Rectal smooth muscle tissue (tissue), 1 donor: Measurements from ENCODE around the gene SF3B1.
"Not testable (repeated sequence)": the region's sequence is repeated elsewhere in the genome, so short reads cannot be mapped to it uniquely, and the experiment has no call there.

ENCODE experiments used
- H3K27ac ChIP-seq: one replicate; pipeline ENCODE4 v1.7.0; 2013; ENCODE audit warnings: low read depth, low read length, inconsistent platforms
- H3K27me3 ChIP-seq: one replicate; pipeline ENCODE4 v1.7.0; 2013; ENCODE audit warnings: low read length; ENCODE audit not compliant: control insufficient read depth, insufficient read depth
- H3K36me3 ChIP-seq: one replicate; pipeline ENCODE4 v1.7.0; 2013; ENCODE audit warnings: low read length; ENCODE audit not compliant: control insufficient read depth, insufficient read depth
- H3K4me1 ChIP-seq: one replicate; pipeline ENCODE4 v1.7.0; 2013; ENCODE audit warnings: low read length; ENCODE audit not compliant: control insufficient read depth, insufficient read depth
- H3K4me3 ChIP-seq: one replicate; pipeline ENCODE4 v1.7.0; 2013; ENCODE audit warnings: low read length
- H3K9ac ChIP-seq: one replicate; pipeline ENCODE4 v1.7.0; 2013; ENCODE audit warnings: low read length

Gene SF3B1

DNA sequence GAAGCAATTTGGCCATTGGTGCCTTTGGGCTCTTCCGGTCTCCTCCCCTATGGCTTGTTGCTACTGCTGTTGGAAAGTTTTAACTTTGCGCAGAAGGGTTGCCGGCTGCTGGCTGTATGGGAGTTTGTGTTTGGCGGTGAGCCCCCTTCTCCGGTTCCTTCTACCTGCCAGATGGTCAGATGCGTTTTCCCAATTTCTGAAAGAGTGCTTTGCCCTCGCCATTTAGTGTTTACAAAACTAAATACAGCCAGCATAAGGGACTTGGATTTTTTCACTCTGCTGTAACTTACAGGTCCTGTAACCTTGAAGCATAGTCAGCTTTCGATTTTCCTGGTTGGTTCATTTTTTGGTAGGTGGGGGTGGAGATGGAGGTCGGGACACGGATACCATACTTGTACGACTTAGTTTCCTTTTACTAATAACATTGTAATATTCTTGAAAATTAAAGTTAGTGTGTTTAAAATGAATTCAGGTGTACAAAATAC lies 19.1 kb upstream of the SF3B1 start:
- Histone ChIP-seq H3K27ac (peak overlapping the region; percentile 91), H3K4me3 (peak overlapping the region; percentile 66), H3K4me1 (peaks cover 7% of the 10 kb centered on the region), H3K27me3 (no peaks in the 10 kb centered on the region), H3K36me3 (no peaks in the 10 kb centered on the region), H3K9ac (peak overlapping the region; percentile 67)

DNA sequence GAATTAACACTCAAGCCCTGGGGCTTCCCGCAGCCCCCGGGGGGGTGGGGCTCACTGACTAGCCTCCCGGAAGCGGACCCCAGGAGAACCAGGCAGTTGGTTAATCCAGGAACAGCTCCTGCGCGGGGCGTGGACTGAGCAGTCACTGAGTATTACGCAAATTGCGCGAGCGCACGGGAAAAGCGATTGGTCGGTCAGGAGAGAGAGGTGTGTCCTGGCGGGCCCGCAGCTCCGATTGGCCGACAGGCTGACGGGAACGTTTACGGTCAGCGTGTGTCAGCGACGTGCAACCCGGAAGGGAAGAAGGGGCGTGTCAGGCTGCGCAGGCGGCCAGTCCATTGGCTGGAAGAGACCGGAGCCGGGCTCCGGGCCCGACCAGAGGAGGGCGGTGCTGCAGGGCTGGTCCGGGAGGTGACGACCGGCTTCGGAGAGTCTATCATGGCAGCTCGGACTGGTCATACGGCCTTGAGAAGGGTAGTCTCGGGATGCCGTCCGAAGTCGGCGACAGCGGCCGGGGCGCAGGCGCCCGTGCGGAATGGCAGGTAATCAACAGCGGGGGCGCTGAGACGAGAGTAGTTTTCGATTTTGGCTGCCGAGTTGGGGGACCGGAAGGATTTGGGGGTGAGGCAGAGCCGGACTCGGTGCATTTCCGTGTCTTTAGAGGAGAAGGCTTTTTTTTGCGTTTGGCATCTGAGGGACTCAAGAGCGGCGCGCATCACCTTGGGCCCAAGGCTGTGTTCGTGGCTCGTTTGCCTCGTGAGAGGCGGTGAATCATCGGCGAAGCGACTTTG lies 18.5 kb upstream of the SF3B1 start, which contains the start of gene COQ10B:
COQ10B (plus strand) TSS at position 430 of the 791 bp plus-strand sequence; CDS start at position 439, 9 bp downstream.
- Histone ChIP-seq H3K4me3 (peak within 1 kb of the TSS; percentile 77), H3K9ac (peak within 1 kb of the TSS; percentile 89), H3K4me1 (peaks cover 7% of the 10 kb centered on the region), H3K27ac (peak within 1 kb of the TSS; percentile 92), H3K36me3 (no peaks in the 10 kb centered on the region), H3K27me3 (no peaks in the 10 kb centered on the region)

DNA sequence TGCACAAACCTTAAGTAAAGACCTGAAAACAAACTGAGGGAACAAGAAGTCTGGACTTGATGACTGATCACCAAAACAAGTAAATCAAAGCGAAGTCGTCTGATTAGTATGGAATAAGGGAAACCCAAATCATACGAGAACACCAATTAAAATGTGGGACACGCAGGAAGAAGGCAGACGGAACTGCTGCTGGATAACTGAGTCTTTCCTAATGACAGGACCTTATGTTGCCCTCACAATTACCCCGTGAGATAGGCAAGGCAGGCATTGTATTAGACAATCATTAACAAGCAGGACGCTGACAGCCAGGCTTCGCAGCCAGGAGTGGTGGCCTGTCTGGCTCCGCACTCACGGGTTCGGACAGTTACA lies 17.9 kb upstream of the SF3B1 start:
- Histone ChIP-seq H3K27ac (peak overlapping the region; percentile 92), H3K4me1 (peaks cover 7% of the 10 kb centered on the region), H3K9ac (peak overlapping the region; percentile 89), H3K4me3 (peak overlapping the region; percentile 77), H3K27me3 (no peaks in the 10 kb centered on the region), H3K36me3 (no peaks in the 10 kb centered on the region)

DNA sequence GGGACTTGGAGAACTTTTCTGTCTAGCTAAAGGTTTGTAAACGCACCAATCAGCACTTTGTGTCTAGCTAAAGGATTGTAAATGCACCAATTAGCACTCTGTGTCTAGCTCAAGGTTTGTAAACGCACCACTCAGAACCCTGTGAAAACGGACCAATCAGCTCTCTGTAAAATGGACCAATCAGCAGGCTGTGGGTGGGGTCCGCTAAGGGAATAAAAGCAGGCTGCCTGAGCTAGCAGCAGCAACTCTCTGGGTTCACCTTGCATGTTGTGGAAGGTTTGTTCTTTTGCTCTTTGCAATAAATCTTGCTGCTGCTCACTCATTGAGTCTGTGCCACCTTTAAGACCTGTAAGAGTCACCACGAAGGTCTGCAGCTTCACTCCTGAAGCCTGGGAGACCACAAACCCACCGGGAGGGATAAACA lies 16.1 kb upstream of the SF3B1 start:
- not testable (repeated sequence) for H3K36me3 ChIP-seq, H3K4me1 ChIP-seq, H3K27me3 ChIP-seq, H3K27ac ChIP-seq, H3K4me3 ChIP-seq, H3K9ac ChIP-seq

DNA sequence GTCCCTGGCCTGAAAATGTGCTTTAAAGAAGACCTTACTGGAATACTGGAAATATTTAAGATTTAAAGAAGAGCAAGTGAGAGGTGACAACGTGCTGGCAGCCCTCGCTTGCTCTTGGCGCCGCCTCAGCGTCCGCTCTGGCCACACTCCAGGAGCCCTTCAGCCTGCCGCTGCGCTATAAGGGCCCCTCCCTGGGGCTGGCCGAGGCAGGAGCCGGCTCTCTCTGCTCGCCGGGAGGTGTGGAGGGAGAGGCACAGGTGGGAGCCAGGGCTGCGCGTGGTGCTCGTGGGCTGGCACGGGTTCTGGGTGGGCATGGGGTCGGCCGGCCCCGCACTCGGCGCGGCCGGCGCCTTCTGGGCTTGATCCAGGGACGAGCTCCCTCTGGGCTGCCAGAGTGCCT lies 15.6 kb upstream of the SF3B1 start:
- no peak overlapping the region for H3K4me3 ChIP-seq
- H3K27me3 ChIP-seq, result no peaks in the 10 kb centered on the region
- H3K27ac ChIP-seq, result no peak overlapping the region
- no peak overlapping the region for H3K9ac ChIP-seq
- no peaks in the 10 kb centered on the region for H3K36me3 ChIP-seq
- peaks cover 7% of the 10 kb centered on the region for H3K4me1 ChIP-seq

DNA sequence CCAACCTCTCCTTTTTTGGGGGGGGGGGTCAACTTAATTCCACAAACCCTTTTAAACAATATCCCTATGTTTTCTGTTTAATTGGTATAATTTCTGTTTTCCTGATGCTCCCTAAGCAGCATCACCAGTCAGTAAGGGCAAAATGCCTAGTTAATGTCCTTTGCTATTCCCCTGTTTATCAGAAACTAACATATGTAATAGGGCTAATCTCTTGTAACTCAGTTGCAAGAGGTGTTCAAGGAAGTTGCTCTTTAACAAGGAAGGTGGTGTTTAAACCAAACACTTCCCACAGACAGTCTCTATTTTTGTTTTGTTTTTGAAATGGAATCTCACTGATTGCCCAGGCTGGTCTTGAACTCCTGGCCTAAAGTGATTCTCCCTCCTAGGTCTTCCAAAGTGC lies 12.0 kb upstream of the SF3B1 start:
- Histone ChIP-seq H3K27ac (no peak overlapping the region), H3K4me1 (no peaks in the 10 kb centered on the region), H3K4me3 (no peak overlapping the region), H3K9ac (no peak overlapping the region), H3K27me3 (no peaks in the 10 kb centered on the region), H3K36me3 (no peaks in the 10 kb centered on the region)

DNA sequence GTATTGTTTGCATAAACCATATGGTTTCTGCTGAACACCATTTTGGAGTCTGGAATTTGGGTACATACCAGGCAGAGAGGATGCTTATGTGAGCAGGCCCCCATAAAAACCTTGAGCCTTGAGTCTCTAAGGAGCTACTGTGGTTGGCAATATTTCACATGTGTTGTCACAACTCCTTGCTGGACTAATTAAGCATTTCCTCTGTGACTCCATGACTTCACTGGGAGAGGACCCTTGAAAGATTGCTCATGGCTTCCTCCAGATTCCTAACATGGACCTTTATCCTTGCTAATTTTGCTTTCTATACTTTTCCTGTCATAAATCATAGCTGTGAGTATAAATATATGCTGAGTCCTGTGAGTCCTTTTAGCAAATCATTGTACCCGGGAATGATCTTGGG lies 10.9 kb upstream of the SF3B1 start:
- H3K4me3 ChIP-seq, result no peak overlapping the region
- no peak overlapping the region for H3K27ac ChIP-seq
- H3K27me3 ChIP-seq, result no peaks in the 10 kb centered on the region
- H3K4me1 ChIP-seq, result no peaks in the 10 kb centered on the region
- no peaks in the 10 kb centered on the region for H3K36me3 ChIP-seq
- no peak overlapping the region for H3K9ac ChIP-seq

DNA sequence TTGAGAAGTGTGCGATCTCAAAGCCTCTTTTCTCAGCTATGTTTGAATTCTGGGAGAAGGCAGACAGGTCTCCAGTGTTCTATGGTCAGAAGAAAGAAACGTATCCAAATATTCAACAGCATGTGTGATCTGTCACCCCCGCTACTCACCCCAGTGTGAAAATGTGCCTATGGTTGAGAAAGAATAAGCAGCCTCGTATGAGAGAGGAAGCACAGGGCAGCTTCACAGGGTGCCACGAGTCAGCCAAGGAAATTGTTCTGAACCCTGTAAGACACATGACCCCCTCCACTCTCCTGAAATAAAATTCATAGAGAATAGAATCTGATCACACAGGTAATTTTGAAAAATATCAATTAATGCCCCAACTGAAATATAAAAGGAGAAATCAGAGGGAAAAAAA lies 8.0 kb upstream of the SF3B1 start:
- H3K27ac ChIP-seq, result no peak overlapping the region

DNA sequence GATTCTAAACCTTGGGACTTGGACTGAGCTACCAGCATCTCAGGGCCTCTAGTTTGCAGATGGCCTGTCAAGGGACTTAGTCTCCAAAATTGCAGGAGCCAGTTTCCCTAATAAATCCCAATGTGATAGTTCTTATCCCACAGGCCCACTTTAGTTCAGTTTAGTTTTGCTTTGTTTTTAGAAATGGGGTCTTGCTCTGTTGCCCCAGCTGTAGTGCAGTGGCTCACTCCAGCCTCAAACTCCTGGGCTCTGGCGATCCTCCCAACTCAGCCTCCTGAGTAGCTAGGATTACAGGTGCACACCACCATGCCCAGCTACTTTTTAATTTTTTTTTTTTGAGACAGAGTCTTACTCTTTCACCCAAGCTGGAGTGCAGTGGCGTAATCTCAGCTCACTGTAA lies 2.6 kb upstream of the SF3B1 start:
- no peaks in the 10 kb centered on the region for H3K36me3 ChIP-seq
- H3K27me3 ChIP-seq, result no peaks in the 10 kb centered on the region

More for the DNA sequence above, 8.0 kb upstream of the SF3B1 start:
- Histone ChIP-seq H3K27me3 (no peaks in the 10 kb centered on the region), H3K4me1 (no peaks in the 10 kb centered on the region), H3K9ac (no peak overlapping the region), H3K4me3 (no peak overlapping the region), H3K36me3 (no peaks in the 10 kb centered on the region)

DNA sequence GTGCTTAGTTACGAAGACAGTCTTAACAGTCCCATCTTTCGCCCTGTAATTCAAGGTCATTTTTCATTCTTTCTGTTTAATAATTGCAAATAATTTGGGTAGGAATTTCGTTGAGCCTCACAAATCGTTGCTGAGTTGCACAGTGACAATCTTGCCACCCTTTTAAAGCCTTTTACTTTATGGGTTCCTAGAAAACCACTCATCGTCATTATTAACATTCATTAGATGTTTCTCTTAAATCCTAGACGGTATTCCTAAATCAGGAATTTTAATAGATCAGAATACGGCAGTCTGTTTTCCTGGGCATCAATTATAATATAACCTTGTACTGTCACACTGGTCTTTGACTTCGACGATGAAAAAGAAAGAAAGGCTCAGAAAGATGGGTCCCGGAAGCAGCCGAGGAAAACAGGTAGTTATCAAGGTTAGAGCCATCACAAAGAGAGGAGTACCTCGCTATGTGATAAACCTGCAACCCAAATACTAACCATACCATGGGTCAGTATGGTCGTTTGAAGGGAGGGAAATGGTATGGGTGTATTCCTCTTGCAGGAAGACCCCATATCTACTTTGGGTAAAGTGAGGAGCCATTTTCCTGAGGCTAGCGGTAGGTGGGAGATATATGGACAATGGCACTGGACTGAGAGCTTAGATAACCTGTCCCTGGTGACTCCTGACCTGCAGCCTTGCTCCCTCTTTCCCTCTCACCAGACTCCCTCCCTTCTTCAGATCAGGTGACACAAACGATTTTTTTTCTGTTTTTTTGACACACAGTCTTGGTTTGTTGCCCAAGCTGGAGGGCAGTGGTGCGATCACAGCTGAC lies 981 bp upstream of the SF3B1 start:
- Histone ChIP-seq H3K27me3 (no peaks in the 10 kb centered on the region), H3K4me1 (peaks cover 24% of the 10 kb centered on the region), H3K36me3 (no peaks in the 10 kb centered on the region), H3K9ac (peak overlapping the region; percentile 99), H3K27ac (peak overlapping the region; percentile 99), H3K4me3 (peak overlapping the region; percentile 99)

More for the DNA sequence above, 2.6 kb upstream of the SF3B1 start:
- Histone ChIP-seq H3K27ac (no peak overlapping the region), H3K4me1 (peaks cover 18% of the 10 kb centered on the region), H3K4me3 (no peak overlapping the region), H3K9ac (no peak overlapping the region)

DNA sequence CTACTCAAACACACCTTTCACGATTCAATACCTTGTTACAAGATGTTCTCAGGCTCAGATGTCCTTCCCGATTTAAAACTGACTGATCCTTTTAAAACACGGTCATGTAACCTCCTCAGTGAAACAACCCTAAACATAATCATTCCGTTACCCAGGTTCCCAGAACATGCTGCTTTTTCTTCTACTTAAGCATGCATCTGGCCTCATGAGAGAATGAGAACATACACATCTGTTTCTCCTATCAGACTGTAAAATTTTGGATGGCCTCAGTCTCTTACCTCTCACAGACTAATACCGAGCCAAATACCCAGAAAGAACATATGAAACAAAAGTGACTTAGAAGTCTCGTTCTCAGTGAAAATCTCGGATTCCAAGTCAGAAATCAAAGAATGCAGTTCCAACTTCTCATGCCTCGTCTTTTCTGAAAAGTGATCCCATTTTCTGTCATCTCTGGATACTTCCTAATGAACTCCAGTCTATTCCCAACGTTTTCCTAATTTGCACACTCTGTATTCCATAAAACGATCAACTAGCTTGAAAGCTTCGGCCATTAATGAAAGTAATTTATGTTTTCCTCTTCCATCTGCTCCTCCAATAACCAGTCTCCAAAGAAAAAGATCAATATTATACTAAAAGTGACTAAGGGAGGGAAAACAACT lies 919 bp downstream of the SF3B1 start:
- Histone ChIP-seq H3K9ac (peak overlapping the region; percentile 74), H3K4me3 (peak overlapping the region; percentile 99), H3K36me3 (no peaks in the 10 kb centered on the region), H3K4me1 (peaks cover 24% of the 10 kb centered on the region), H3K27me3 (no peaks in the 10 kb centered on the region), H3K27ac (peak overlapping the region; percentile 99)

DNA sequence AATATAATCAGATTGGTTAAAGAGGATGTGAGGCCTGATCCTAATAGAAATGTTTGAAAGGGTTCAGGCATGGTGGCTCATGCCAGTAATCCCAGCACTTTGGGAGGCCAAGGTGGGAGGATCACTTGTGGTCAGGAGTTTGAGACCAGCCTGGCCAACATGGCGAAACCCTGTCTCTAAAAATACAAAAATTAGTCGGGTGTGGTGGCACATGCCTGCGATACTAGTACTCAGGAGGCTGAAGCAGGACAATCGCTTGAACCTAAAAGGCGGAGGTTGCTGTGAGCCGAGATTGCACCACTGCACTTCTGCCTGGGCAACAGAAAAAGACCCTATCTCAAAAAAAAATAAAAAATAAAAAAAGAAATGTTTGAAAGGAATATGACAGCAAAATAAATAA lies 2.3 kb downstream of the SF3B1 start:
- H3K9ac ChIP-seq, H3K4me3 ChIP-seq, H3K27me3 ChIP-seq, H3K27ac ChIP-seq, H3K36me3 ChIP-seq: not testable (repeated sequence)
- peaks cover 24% of the 10 kb centered on the region for H3K4me1 ChIP-seq
